ENCODE data around the gene CYB561A3.
A peak's percentile ranks its signal among the peaks of the same experiment; 100 is the strongest.

Gene CYB561A3

GRCh38 chr11:61369372-61370348 is 8.0 kb upstream of the CYB561A3 start:
- peak; percentile 89 to 91 (median 91) for DNase-seq

- DNase-seq, result peak; percentile 48 to 61 (median 57)
Observed at GRCh38 chr11:61368646-61369045, 7.0 kb upstream of the CYB561A3 start.

- DNase-seq, result no peak
Observed at GRCh38 chr11:61367406-61367805, 5.7 kb upstream of the CYB561A3 start.

GRCh38 chr11:61364012-61364675 is 2.5 kb upstream of the CYB561A3 start:
- DNase-seq, result no peak

- peak; percentile 55 to 68 (median 59) for DNase-seq
Observed at GRCh38 chr11:61362542-61362875, 827 bp upstream of the CYB561A3 start.

- DNase-seq, result no peak
Observed at GRCh38 chr11:61361237-61361740, 393 bp downstream of the CYB561A3 start.

GRCh38 chr11:61359516-61359915 is 2.2 kb downstream of the CYB561A3 start:
- DNase-seq, result no peak

- DNase-seq, result no peak
Observed at GRCh38 chr11:61358566-61358965, 3.1 kb downstream of the CYB561A3 start.

GRCh38 chr11:61357894-61358239 is 3.8 kb downstream of the CYB561A3 start:
- no peak for DNase-seq

GRCh38 chr11:61357233-61357893 is 4.3 kb downstream of the CYB561A3 start:
- DNase-seq, result peak; percentile 75 to 87 (median 86)

GRCh38 chr11:61356706-61357105 is 5.0 kb downstream of the CYB561A3 start:
- DNase-seq, result no peak

- no peak for DNase-seq
Observed at GRCh38 chr11:61354208-61354607, 7.5 kb downstream of the CYB561A3 start.

- peak in 1 of 3 donors; percentile 17 for DNase-seq
Observed at GRCh38 chr11:61353131-61354067, 8.3 kb downstream of the CYB561A3 start.

GRCh38 chr11:61352038-61352437 is 9.6 kb downstream of the CYB561A3 start:
- DNase-seq, result no peak

- DNase-seq, result no peak
Observed at GRCh38 chr11:61350803-61351202, 10.9 kb downstream of the CYB561A3 start.

GRCh38 chr11:61350336-61350735 is 11.3 kb downstream of the CYB561A3 start:
- no peak for DNase-seq

- no peak for DNase-seq
Observed at GRCh38 chr11:61349916-61350315, 11.8 kb downstream of the CYB561A3 start.

- peak; percentile 50 to 73 (median 64) for DNase-seq
Observed at GRCh38 chr11:61349189-61349751, 12.4 kb downstream of the CYB561A3 start.

GRCh38 chr11:61347916-61348461 is 13.7 kb downstream of the CYB561A3 start:
- peak; percentile 93 to 98 (median 97) for DNase-seq

- no peak for DNase-seq
Observed at GRCh38 chr11:61345954-61346843, 15.5 kb downstream of the CYB561A3 start.
